PC-3 (cell line): Measurements from ENCODE around the gene RECQL5.
"Not testable (repeated sequence)": the region's sequence is repeated elsewhere in the genome, so short reads cannot be mapped to it uniquely, and the experiment has no call there.

ENCODE experiments used
- EZH2phosphoT487 ChIP-seq: fragments of 300-600 bp; sonication (generic); IDR thresholded peaks from 2 replicates; pipeline ENCODE4 v1.6.1; 2018; ENCODE audit warnings: mild to moderate bottlenecking, antibody characterized with exemption, low read length, borderline replicate concordance
- TF ChIP-seq, protein P1 (sequence below): fragments of 300-600 bp; sonication (generic); conservative IDR thresholded peaks from 2 replicates; pipeline ENCODE4 v1.5.1; 2017; ENCODE audit warnings: antibody characterized with exemption, low read depth, mild to moderate bottlenecking, low read length

DNA sequence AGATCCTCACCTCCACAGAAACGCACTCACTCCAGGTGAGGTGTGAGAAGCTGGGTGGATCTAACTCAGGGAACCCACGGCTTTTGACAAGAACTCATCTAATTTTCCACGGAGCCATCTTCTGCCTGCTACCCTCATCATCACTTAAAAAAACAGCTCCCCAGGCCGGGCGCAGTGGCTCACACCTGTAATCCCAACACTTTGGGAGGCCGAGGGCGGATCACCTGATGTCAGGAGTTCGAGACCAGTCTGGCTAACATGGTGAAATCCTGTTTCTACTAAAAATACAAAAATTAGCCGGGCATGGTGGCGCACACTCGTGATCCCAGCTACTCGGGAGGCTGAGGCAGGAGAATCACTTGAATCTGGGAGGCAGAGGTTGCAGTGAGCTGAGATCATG lies 28.9 kb downstream of the RECQL5 start:
- TF ChIP-seq, protein P1, sequence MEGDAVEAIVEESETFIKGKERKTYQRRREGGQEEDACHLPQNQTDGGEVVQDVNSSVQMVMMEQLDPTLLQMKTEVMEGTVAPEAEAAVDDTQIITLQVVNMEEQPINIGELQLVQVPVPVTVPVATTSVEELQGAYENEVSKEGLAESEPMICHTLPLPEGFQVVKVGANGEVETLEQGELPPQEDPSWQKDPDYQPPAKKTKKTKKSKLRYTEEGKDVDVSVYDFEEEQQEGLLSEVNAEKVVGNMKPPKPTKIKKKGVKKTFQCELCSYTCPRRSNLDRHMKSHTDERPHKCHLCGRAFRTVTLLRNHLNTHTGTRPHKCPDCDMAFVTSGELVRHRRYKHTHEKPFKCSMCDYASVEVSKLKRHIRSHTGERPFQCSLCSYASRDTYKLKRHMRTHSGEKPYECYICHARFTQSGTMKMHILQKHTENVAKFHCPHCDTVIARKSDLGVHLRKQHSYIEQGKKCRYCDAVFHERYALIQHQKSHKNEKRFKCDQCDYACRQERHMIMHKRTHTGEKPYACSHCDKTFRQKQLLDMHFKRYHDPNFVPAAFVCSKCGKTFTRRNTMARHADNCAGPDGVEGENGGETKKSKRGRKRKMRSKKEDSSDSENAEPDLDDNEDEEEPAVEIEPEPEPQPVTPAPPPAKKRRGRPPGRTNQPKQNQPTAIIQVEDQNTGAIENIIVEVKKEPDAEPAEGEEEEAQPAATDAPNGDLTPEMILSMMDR = not testable (repeated sequence)
- not testable (repeated sequence) for TF ChIP-seq EZH2phosphoT487
